Lower leg skin (tissue), 4 donors: Measurements from ENCODE around the gene ARRB2. TPM values are rescaled to one million over a fixed set of nuclear protein-coding genes. Genes with fewer than 3 reads are reported as not detected.
"Not testable (repeated sequence)": the region's sequence is repeated elsewhere in the genome, so short reads cannot be mapped to it uniquely, and the experiment has no call there.

Experiments used
- DNase-seq, 2 donors: peaks; one replicate each; pipeline ENCODE4 v3.0.0-alpha.2; 2019; ENCODE audit warnings: low spot score in 2 of 2
- H3K4me3 ChIP-seq: fragments of 200-600 bp; sonication (generic); 2 replicates; pipeline ENCODE4 v1.5.1; 2017; ENCODE audit warnings: mild to moderate bottlenecking, low read depth; ENCODE audit not compliant: poor library complexity, severe bottlenecking
- CTCF ChIP-seq, 3 donors: fragments of 450-650 bp; IDR thresholded peaks; one replicate each; pipeline ENCODE4 v1.5.1; 2016; ENCODE audit warnings: antibody characterized with exemption in 3 of 3, mild to moderate bottlenecking in 3 of 3, moderate library complexity in 2 of 3
- POLR2A ChIP-seq, 2 donors: fragments of 450-650 bp; IDR thresholded peaks; one replicate each; pipeline ENCODE4 v1.6.1; 2016 to 2017; ENCODE audit warnings: antibody characterized with exemption in 2 of 2, mild to moderate bottlenecking in 1 of 2, moderate library complexity in 1 of 2
- WGBS, 2 donors: methylation state at CpG; one replicate each; pipeline ENCODE4 v1.1.5; 2018; 5-methylcytosine and 5-hydroxymethylcytosine counted together
- intact Hi-C: fragments of 100-400 bp; cut with DNase I; formaldehyde crosslinking; loops from one replicate; pipeline ENCODE4 v1.15.0; 2023; ENCODE audit warnings: low total_unique reads
- total RNA-seq, 4 donors: library from RNA; depleted of rRNA; stranded (reverse); fragments of >200 nt; gene quantifications; one replicate each; pipeline ENCODE4 v1.1.0, GENCODE V29; 2016

Gene ARRB2
- total RNA-seq, 4 donors from 2014 or later = 8.5 to 16.4 (median 11.8) TPM

DNA sequence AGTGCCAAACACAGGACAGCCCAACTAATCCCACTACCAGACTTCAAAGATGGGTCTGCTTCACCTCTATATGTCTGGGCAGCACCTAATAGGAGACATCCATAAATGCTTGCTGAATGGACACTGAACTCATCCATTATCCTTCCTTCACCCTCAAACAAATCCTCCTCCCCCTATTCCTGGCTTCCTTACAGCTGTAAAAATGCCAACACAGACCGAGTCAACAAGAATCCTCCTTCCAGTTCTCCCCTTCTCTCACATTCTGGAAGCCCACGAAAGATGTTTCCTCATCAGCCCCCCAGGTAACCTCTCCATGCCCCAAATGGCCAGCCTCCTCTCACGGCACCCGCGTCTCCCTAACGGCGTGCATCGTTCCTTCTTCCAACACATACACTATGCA lies 18.7 kb upstream of the ARRB2 start:
- WGBS, 2 donors = 90% methylated on average over 8 of the region's 8 CpGs
- intact Hi-C loops = no loop called here
- TF ChIP-seq CTCF (IDR thresholded peaks at IDR 0.05) = no peak
- no peak for TF ChIP-seq POLR2A (IDR thresholded peaks at IDR 0.05)
- no peak for DNase-seq
- H3K4me3 ChIP-seq = no peak overlapping the region

- 84% methylated on average over 9 of the region's 9 CpGs for WGBS, 2 donors
- TF ChIP-seq POLR2A (IDR thresholded peaks at IDR 0.05) (no peak), CTCF (IDR thresholded peaks at IDR 0.05) (no peak)
- DNase-seq = no peak
- H3K4me3 ChIP-seq = no peak overlapping the region
- intact Hi-C loops = no loop called here
Observed at GRCh38 chr17:4693416-4693815, 17.0 kb upstream of the ARRB2 start.

GRCh38 chr17:4696437-4696805 lies 14.0 kb upstream of the ARRB2 start:
- intact Hi-C loops = no loop called here
- WGBS, 2 donors = 73 to 74% methylated on average over 6 of the region's 6 CpGs
- DNase-seq = no peak

GRCh38 chr17:4699401-4700056 lies 10.9 kb upstream of the ARRB2 start:
- 84 to 88% methylated on average over 13 of the region's 13 CpGs for WGBS, 2 donors
- intact Hi-C loops, DNase-seq, H3K4me3 ChIP-seq: not testable (repeated sequence)

More at GRCh38 chr17:4696437-4696805, 14.0 kb upstream of the ARRB2 start:
- H3K4me3 ChIP-seq = no peak overlapping the region
- TF ChIP-seq CTCF (IDR thresholded peaks at IDR 0.05) = no peak

- no peak for DNase-seq
- H3K4me3 ChIP-seq = no peak overlapping the region
- WGBS, 2 donors = 68 to 80% methylated on average over 1 of the region's 1 CpG
- TF ChIP-seq POLR2A (IDR thresholded peaks at IDR 0.05) = no peak
- TF ChIP-seq CTCF (IDR thresholded peaks at IDR 0.05) = no peak
- intact Hi-C loops = no loop called here
Observed at GRCh38 chr17:4701116-4701515, 9.3 kb upstream of the ARRB2 start.

DNA sequence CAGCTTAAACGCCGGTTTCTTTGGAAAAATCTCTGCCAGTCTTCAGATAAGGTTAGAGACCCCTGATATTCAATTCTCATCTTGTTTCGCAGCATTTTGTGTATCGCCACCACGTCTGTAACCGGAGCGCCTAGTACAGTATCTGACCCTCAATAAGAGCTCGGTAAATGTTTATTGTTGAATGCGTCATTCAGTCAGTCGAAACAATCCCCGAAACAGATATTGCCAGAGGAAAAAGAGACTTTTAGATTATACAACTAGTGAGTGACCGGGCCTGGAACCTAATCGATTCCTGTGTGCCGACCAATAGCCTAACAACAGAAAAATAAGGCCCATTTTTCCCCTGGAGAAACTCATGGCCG lies 7.1 kb upstream of the ARRB2 start:
- intact Hi-C loops = no loop called here
- whole genome bisulfite sequencing, 2 donors = 4 to 10% methylated on average over 15 of the region's 15 CpGs

GRCh38 chr17:4704574-4704907 lies 5.9 kb upstream of the ARRB2 start:
- peak overlapping the region; percentile 85 for H3K4me3 ChIP-seq
- DNase-seq, intact Hi-C loops: not testable (repeated sequence)
- 43 to 49% methylated on average over 14 of the region's 14 CpGs for WGBS, 2 donors

More for the DNA sequence above, 7.1 kb upstream of the ARRB2 start:
- peak overlapping the region; percentile 85 for H3K4me3 ChIP-seq
- no peak for DNase-seq
- TF ChIP-seq CTCF (IDR thresholded peaks at IDR 0.05) (no peak), POLR2A (IDR thresholded peaks at IDR 0.05) (no peak)
